K562 (cell line): ENCODE data around the gene CRAT. TPM values are rescaled to one million over a fixed set of nuclear protein-coding genes. Genes with fewer than 3 reads are reported as not detected.
A peak's percentile ranks its signal among the peaks of the same experiment; 100 is the strongest.

Source experiments
- ATF2 ChIP-seq: sonication (generic); formaldehyde crosslinking; IDR thresholded peaks from 2 replicates; pipeline ENCODE4 v1.8.1; 2022; ENCODE audit warnings: missing genetic modification reagents
- BACH1 ChIP-seq: fragments of 200-800 bp; sonication (Bioruptor generic); IDR thresholded peaks from 2 replicates; pipeline ENCODE4 v1.6.1; 2016; ENCODE audit warnings: missing genetic modification characterization, missing compliant biosample characterization
- BCLAF1 ChIP-seq, 2 experiments: fragments of 450-650 bp in 1 of 2; IDR thresholded peaks; 2 replicates each; pipeline ENCODE4 v1.6.1; 2011 to 2017; ENCODE audit warnings: low read depth in 2 of 2, antibody characterized with exemption in 1 of 2, borderline replicate concordance in 1 of 2, low read length in 1 of 2, mild to moderate bottlenecking in 1 of 2, mixed read lengths in 1 of 2; ENCODE audit not compliant: control insufficient read depth in 1 of 2
- BHLHE40 ChIP-seq: IDR thresholded peaks from 2 replicates; pipeline ENCODE4 v1.6.1; 2011; ENCODE audit warnings: low read length, improper control_type of control experiment
- CBFA2T3 ChIP-seq: fragments of 450-650 bp; IDR thresholded peaks from 2 replicates; pipeline ENCODE4 v1.6.1; 2017
- CLOCK ChIP-seq: fragments of 250-450 bp; sonication (Bioruptor Pico); IDR thresholded peaks from 2 replicates; pipeline ENCODE4 v1.4.0; 2020; ENCODE audit warnings: mild to moderate bottlenecking, moderate library complexity, borderline replicate concordance
- FOXK2 ChIP-seq, 2 experiments: fragments of 450-650 bp; IDR thresholded peaks in 1 of 2; conservative IDR thresholded peaks in 1 of 2; 2 replicates each; pipeline ENCODE4 v1.6.1; 2016; ENCODE audit warnings: low read depth in 2 of 2, mild to moderate bottlenecking in 1 of 2
- FOXP1 ChIP-seq: sonication (generic); formaldehyde crosslinking; IDR thresholded peaks from 2 replicates; pipeline ENCODE4 v1.8.0; 2022; ENCODE audit warnings: mild to moderate bottlenecking, missing genetic modification reagents
- HNRNPLL ChIP-seq: fragments of 200-400 bp; formaldehyde crosslinking; IDR thresholded peaks from 2 replicates; pipeline ENCODE4 v1.6.1; 2017; ENCODE audit warnings: low read length, low read depth, mild to moderate bottlenecking; ENCODE audit not compliant: poor library complexity, severe bottlenecking
- IRF2 ChIP-seq: sonication (generic); formaldehyde crosslinking; IDR thresholded peaks from 2 replicates; pipeline ENCODE4 v1.8.1; 2022; ENCODE audit warnings: mild to moderate bottlenecking, missing genetic modification reagents
- KDM2B ChIP-seq: fragments of 250-450 bp; sonication (Bioruptor Pico); IDR thresholded peaks from 2 replicates; pipeline ENCODE4 v1.8.0; 2021; ENCODE audit warnings: mild to moderate bottlenecking, moderate library complexity
- KLF1 ChIP-seq: fragments of 450-650 bp; IDR thresholded peaks from 2 replicates; pipeline ENCODE4 v1.6.1; 2016; ENCODE audit warnings: missing genetic modification characterization, missing compliant biosample characterization
- NEUROD1 ChIP-seq: fragments of 150-350 bp; IDR thresholded peaks from 2 replicates; pipeline ENCODE4 v1.6.1; 2014; ENCODE audit warnings: borderline replicate concordance, low read length, low read depth; ENCODE audit not compliant: partially characterized antibody
- RNF2 ChIP-seq: sonication (generic); IDR thresholded peaks from 2 replicates; pipeline ENCODE4 v1.6.1; 2016
- ZBTB49 ChIP-seq: sonication (generic); formaldehyde crosslinking; IDR thresholded peaks from 2 replicates; pipeline ENCODE4 v1.8.0; 2022; ENCODE audit warnings: missing genetic modification reagents, mild to moderate bottlenecking, borderline replicate concordance
- ZC3H11A ChIP-seq: IDR thresholded peaks from 2 replicates; pipeline ENCODE4 v1.6.1; 2012; ENCODE audit warnings: low read depth, low read length, improper control_type of control experiment
- ZNF175 ChIP-seq: fragments of 200-800 bp; sonication (Bioruptor generic); IDR thresholded peaks from 2 replicates; pipeline ENCODE4 v1.6.1; 2016; ENCODE audit warnings: low read depth, mild to moderate bottlenecking, missing genetic modification characterization, missing compliant biosample characterization
- ZNF75A ChIP-seq: fragments of 450-650 bp; formaldehyde crosslinking; IDR thresholded peaks from 2 replicates; pipeline ENCODE4 v1.4.0; 2020; ENCODE audit warnings: mild to moderate bottlenecking
- polyA plus RNA-seq, 8 experiments: library from polyadenylated mRNA; depleted of rRNA in 4 of 8; stranded (reverse) in 5 of 8; unstranded in 3 of 8; fragments of >200 nt; fragmentation: Nextera tagmentation in 2 of 8; fragmentation: Illumina TruSeq in 1 of 8; extraction: Ambion mirVana in 2 of 8; extraction: Trizol in 1 of 8; gene quantifications; 2 replicates each; pipeline versions ENCODE4 v1.2.1 to v1.2.3, GENCODE V29; 2011 to 2014; ENCODE audit warnings: inconsistent platforms in 1 of 8, missing spikeins in 1 of 8
- total RNA-seq, 7 experiments: library from RNA; depleted of rRNA in 6 of 7; stranded (reverse); fragments of >200 nt in 6 of 7; fragmentation: Illumina TruSeq in 2 of 7; extraction: Trizol in 2 of 7; gene quantifications; 2 replicates each; pipeline versions ENCODE4 v1.2.1 to v1.2.3, GENCODE V29; 2011 to 2021; ENCODE audit warnings: low replicate concordance in 1 of 7

The CRAT gene
- total and polyA plus RNA-seq, 9 of the 15 experiments (the other 6 are each of a cell fraction or from before 2014, with no cell fraction given), result 0.20 to 13.8 (median 5.4) TPM

GRCh38 chr9:129080601-129081387 is 29.8 kb downstream of the CRAT start, which contains the start of gene DOLPP1 (continued):
- TF ChIP-seq ZBTB49 (CRISPR knock-in tag) (no peak), RNF2 (no peak), NEUROD1 (peak; percentile 99), CBFA2T3 (no peak), ZC3H11A (no peak), FOXP1 (peak; percentile 46; the same call in 1 of the 2 replicates), KLF1 (tag) (0 out of 2 replicates have a peak, but pooled peaks have one; percentile 43), FOXK2 (conservative IDR thresholded peaks at IDR 0.05 in 1 of 2, IDR thresholded peaks at IDR 0.05 in 1 of 2; ENCODE audit: low read depth in 2 of 2) (no peak), BCLAF1 (IDR thresholded peaks at IDR 0.05; ENCODE audit: borderline replicate concordance in 1 of 2, control insufficient read depth in 1 of 2, low read depth in 2 of 2, low read length in 1 of 2) (no peak), KDM2B (CRISPR knock-in tag) (no peak), BHLHE40 (no peak), BACH1 (tag) (peak; percentile 95), ZNF175 (CRISPR knock-in tag) (peak; percentile 99), HNRNPLL (no peak), IRF2 (CRISPR knock-in tag) (no peak), CLOCK (CRISPR knock-in tag) (0 out of 2 replicates have a peak, but pooled peaks have one; percentile 39), ATF2 (CRISPR knock-in tag) (no peak), ZNF75A (CRISPR knock-in tag) (no peak)
